Stromal cell of bone marrow (primary cell): ENCODE results near the gene MAP3K8.
A peak's percentile ranks its signal among the peaks of the same experiment; 100 is the strongest.

ENCODE experiments used
- DNase-seq: peaks from one replicate; pipeline ENCODE4 v3.0.0-alpha.2; 2012; ENCODE audit warnings: low read depth

MAP3K8 gene

GRCh38 chr10:30490289-30491000, 56.5 kb downstream of the MAP3K8 start:
- DNase-seq, result no peak

- peak; percentile 52 for DNase-seq
Measured at GRCh38 chr10:30491204-30491915, 57.4 kb downstream of the MAP3K8 start.

- DNase-seq, result no peak
Measured at GRCh38 chr10:30491916-30492515, 58.0 kb downstream of the MAP3K8 start.

GRCh38 chr10:30493609-30494530, 59.9 kb downstream of the MAP3K8 start:
- peak; percentile 43 for DNase-seq

GRCh38 chr10:30494558-30494957, 60.6 kb downstream of the MAP3K8 start:
- no peak for DNase-seq

GRCh38 chr10:30495687-30496086, 61.7 kb downstream of the MAP3K8 start:
- peak; percentile 57 for DNase-seq

GRCh38 chr10:30499816-30500215, 65.8 kb downstream of the MAP3K8 start:
- no peak for DNase-seq

GRCh38 chr10:30500534-30500933, 66.5 kb downstream of the MAP3K8 start:
- no peak for DNase-seq

- no peak for DNase-seq
Measured at GRCh38 chr10:30500963-30501504, 67.0 kb downstream of the MAP3K8 start.

- DNase-seq, result no peak
Measured at GRCh38 chr10:30502266-30503060, 68.5 kb downstream of the MAP3K8 start.

- DNase-seq, result no peak
Measured at GRCh38 chr10:30503700-30504266, 69.8 kb downstream of the MAP3K8 start.

- no peak for DNase-seq
Measured at GRCh38 chr10:30505543-30506298, 71.7 kb downstream of the MAP3K8 start.

GRCh38 chr10:30509508-30509907, 75.5 kb downstream of the MAP3K8 start:
- DNase-seq, result no peak

GRCh38 chr10:30510184-30510931, 76.4 kb downstream of the MAP3K8 start:
- peak; percentile 80 for DNase-seq

- no peak for DNase-seq
Measured at GRCh38 chr10:30510932-30511700, 77.1 kb downstream of the MAP3K8 start.
